Endothelial cell (in vitro differentiated cells): ENCODE measurements around the gene TGOLN2. TPM values are rescaled to one million over a fixed set of nuclear protein-coding genes. Genes with fewer than 3 reads are reported as not detected.
"Not testable (repeated sequence)": the region's sequence is repeated elsewhere in the genome, so short reads cannot be mapped to it uniquely, and the experiment has no call there.

Experiments used
- DNase-seq: peaks from one replicate; pipeline ENCODE4 v3.0.0; 2021; ENCODE audit warnings: low spot score
- H3K27ac Mint-ChIP-seq: one replicate; pipeline ENCODE4 v1.8.0; 2021; ENCODE audit warnings: mixed read lengths, inconsistent platforms; ENCODE audit not compliant: unreplicated experiment
- H3K27me3 Mint-ChIP-seq: one replicate; pipeline ENCODE4 v1.8.0; 2021; ENCODE audit warnings: mild to moderate bottlenecking, moderate library complexity, mixed read lengths, inconsistent platforms; ENCODE audit not compliant: unreplicated experiment
- H3K36me3 Mint-ChIP-seq: one replicate; pipeline ENCODE4 v1.8.0; 2021; ENCODE audit warnings: mild to moderate bottlenecking, low read depth, mixed read lengths, inconsistent platforms; ENCODE audit not compliant: unreplicated experiment
- H3K4me1 Mint-ChIP-seq: one replicate; pipeline ENCODE4 v1.8.0; 2021; ENCODE audit warnings: mild to moderate bottlenecking, mixed read lengths, inconsistent platforms; ENCODE audit not compliant: unreplicated experiment
- H3K4me3 Mint-ChIP-seq: one replicate; pipeline ENCODE4 v1.8.0; 2021; ENCODE audit warnings: mild to moderate bottlenecking, mixed read lengths, inconsistent platforms; ENCODE audit not compliant: unreplicated experiment
- H3K9me3 Mint-ChIP-seq: one replicate; pipeline ENCODE4 v1.8.0; 2021; ENCODE audit warnings: mixed read lengths, inconsistent platforms; ENCODE audit not compliant: unreplicated experiment
- CTCF ChIP-seq: fragments of 200-600 bp; sonication (generic); IDR thresholded peaks from one replicate; pipeline ENCODE4 v1.5.0; 2021; ENCODE audit warnings: antibody characterized with exemption; ENCODE audit not compliant: unreplicated experiment
- total RNA-seq: library from RNA; stranded (reverse); fragmentation: NEBNext Ultra II Directional; extraction: Animal tissue kit (Norgen Biotek cat#: 25700); gene quantifications from one replicate; pipeline ENCODE4 v1.2.1, GENCODE V29; 2021; ENCODE audit not compliant: unreplicated experiment

TGOLN2 gene
- total RNA-seq, 1 donor from 2014 or later, result 83.1 TPM

- Mint-ChIP-seq H3K27me3 (no peaks in the 10 kb centered on the region), H3K4me1 (no peaks in the 10 kb centered on the region), H3K36me3 (peaks cover 16% of the 10 kb centered on the region), H3K27ac (no peak overlapping the region), H3K4me3 (no peak overlapping the region), H3K9me3 (no peaks in the 10 kb centered on the region)
- DNase-seq, result no peak
- no peak for TF ChIP-seq CTCF
These were observed 41.7 kb upstream of the TGOLN2 start for GRCh38 chr2:85369500-85369899.

- Mint-ChIP-seq H3K36me3 (peaks cover 14% of the 10 kb centered on the region), H3K4me3 (no peak overlapping the region), H3K27ac (no peak overlapping the region), H3K4me1 (no peaks in the 10 kb centered on the region), H3K27me3 (no peaks in the 10 kb centered on the region), H3K9me3 (no peaks in the 10 kb centered on the region)
- DNase-seq, result no peak
- no peak for TF ChIP-seq CTCF
These were observed 41.1 kb upstream of the TGOLN2 start for GRCh38 chr2:85368921-85369320.

GRCh38 chr2:85367180-85367579 lies 39.4 kb upstream of the TGOLN2 start:
- H3K27ac Mint-ChIP-seq, result no peak overlapping the region

GRCh38 chr2:85362653-85363387 lies 35.0 kb upstream of the TGOLN2 start:
- H3K36me3 Mint-ChIP-seq, result peaks cover 15% of the 10 kb centered on the region
- not testable (repeated sequence) for H3K9me3 Mint-ChIP-seq, H3K27ac Mint-ChIP-seq, DNase-seq, H3K27me3 Mint-ChIP-seq, H3K4me3 Mint-ChIP-seq, H3K4me1 Mint-ChIP-seq

More at GRCh38 chr2:85367180-85367579, 39.4 kb upstream of the TGOLN2 start:
- Mint-ChIP-seq H3K27me3 (no peaks in the 10 kb centered on the region), H3K4me1 (no peaks in the 10 kb centered on the region), H3K36me3 (peaks cover 21% of the 10 kb centered on the region), H3K9me3 (no peaks in the 10 kb centered on the region), H3K4me3 (no peak overlapping the region)
- no peak for TF ChIP-seq CTCF
- no peak for DNase-seq

GRCh38 chr2:85357736-85358135 lies 29.9 kb upstream of the TGOLN2 start:
- peaks cover 19% of the 10 kb centered on the region for H3K4me1 Mint-ChIP-seq
- H3K9me3 Mint-ChIP-seq, result no peaks in the 10 kb centered on the region
- no peak overlapping the region for H3K27ac Mint-ChIP-seq
- peak overlapping the region; percentile 4 for H3K4me3 Mint-ChIP-seq
- DNase-seq, result no peak
- H3K36me3 Mint-ChIP-seq, result peaks cover 8% of the 10 kb centered on the region
- peaks cover 8% of the 10 kb centered on the region for H3K27me3 Mint-ChIP-seq
- no peak for TF ChIP-seq CTCF
